ENCODE results near the gene SLC66A1.

Gene SLC66A1

GRCh38 chr1:19325368-19325957, 13.3 kb downstream of the SLC66A1 start:
- Histone ChIP-seq H3K27ac (ENCODE audit: low read depth in 2 of 2, low read length in 2 of 2) (no peak overlapping the region), H3K4me3 (ENCODE audit: low read length in 2 of 2) (no peak overlapping the region), H3K9ac (ENCODE audit: low read depth in 1 of 2, low read length in 2 of 2) (no peak overlapping the region), H3K9me3 (ENCODE audit: control insufficient read depth in 2 of 2, low read length in 2 of 2) (no peaks in the 10 kb centered on the region), H3K27me3 (ENCODE audit: control insufficient read depth in 2 of 2, insufficient read depth in 2 of 2, low read length in 2 of 2) (no peaks in the 10 kb centered on the region), H3K36me3 (ENCODE audit: control insufficient read depth in 2 of 2, insufficient read depth in 2 of 2, low read length in 2 of 2) (peaks cover 24 to 33% of the 10 kb centered on the region in 2 donors), H3K4me1 (ENCODE audit: control insufficient read depth in 2 of 2, insufficient read depth in 2 of 2, low read length in 2 of 2) (peaks cover 0 to 4% of the 10 kb centered on the region in 2 donors)

- Histone ChIP-seq H3K36me3 (ENCODE audit: control insufficient read depth in 2 of 2, insufficient read depth in 2 of 2, low read length in 2 of 2) (peaks cover 23 to 33% of the 10 kb centered on the region in 2 donors), H3K27ac (ENCODE audit: low read depth in 2 of 2, low read length in 2 of 2) (no peak overlapping the region), H3K4me1 (ENCODE audit: control insufficient read depth in 2 of 2, insufficient read depth in 2 of 2, low read length in 2 of 2) (peaks cover 0 to 4% of the 10 kb centered on the region in 2 donors)
These were observed 14.0 kb downstream of the SLC66A1 start for GRCh38 chr1:19325958-19326747.

GRCh38 chr1:19326748-19327065, 14.6 kb downstream of the SLC66A1 start:
- Histone ChIP-seq H3K9me3 (ENCODE audit: control insufficient read depth in 2 of 2, low read length in 2 of 2) (no peaks in the 10 kb centered on the region), H3K27me3 (ENCODE audit: control insufficient read depth in 2 of 2, insufficient read depth in 2 of 2, low read length in 2 of 2) (no peaks in the 10 kb centered on the region), H3K9ac (ENCODE audit: low read depth in 1 of 2, low read length in 2 of 2) (no peak overlapping the region), H3K4me1 (ENCODE audit: control insufficient read depth in 2 of 2, insufficient read depth in 2 of 2, low read length in 2 of 2) (peaks cover 0 to 4% of the 10 kb centered on the region in 2 donors), H3K4me3 (ENCODE audit: low read length in 2 of 2) (no peak overlapping the region), H3K36me3 (ENCODE audit: control insufficient read depth in 2 of 2, insufficient read depth in 2 of 2, low read length in 2 of 2) (peaks cover 22 to 33% of the 10 kb centered on the region in 2 donors), H3K27ac (ENCODE audit: low read depth in 2 of 2, low read length in 2 of 2) (no peak overlapping the region)

More at GRCh38 chr1:19325958-19326747, 14.0 kb downstream of the SLC66A1 start:
- H3K27me3 ChIP-seq (ENCODE audit: control insufficient read depth in 2 of 2, insufficient read depth in 2 of 2, low read length in 2 of 2) = no peaks in the 10 kb centered on the region
- no peaks in the 10 kb centered on the region for H3K9me3 ChIP-seq (ENCODE audit: control insufficient read depth in 2 of 2, low read length in 2 of 2)
- no peak overlapping the region for H3K4me3 ChIP-seq (ENCODE audit: low read length in 2 of 2)
- H3K9ac ChIP-seq (ENCODE audit: low read depth in 1 of 2, low read length in 2 of 2) = no peak overlapping the region

- Histone ChIP-seq H3K36me3 (ENCODE audit: control insufficient read depth in 2 of 2, insufficient read depth in 2 of 2, low read length in 2 of 2) (peaks cover 22 to 30% of the 10 kb centered on the region in 2 donors), H3K27ac (ENCODE audit: low read depth in 2 of 2, low read length in 2 of 2) (no peak overlapping the region), H3K27me3 (ENCODE audit: control insufficient read depth in 2 of 2, insufficient read depth in 2 of 2, low read length in 2 of 2) (no peaks in the 10 kb centered on the region)
These were observed 15.2 kb downstream of the SLC66A1 start for GRCh38 chr1:19327301-19327700.

GRCh38 chr1:19327736-19328135, 15.6 kb downstream of the SLC66A1 start:
- Histone ChIP-seq H3K4me1 (ENCODE audit: control insufficient read depth in 2 of 2, insufficient read depth in 2 of 2, low read length in 2 of 2) (peaks cover 0 to 4% of the 10 kb centered on the region in 2 donors), H3K27me3 (ENCODE audit: control insufficient read depth in 2 of 2, insufficient read depth in 2 of 2, low read length in 2 of 2) (no peaks in the 10 kb centered on the region), H3K4me3 (ENCODE audit: low read length in 2 of 2) (no peak overlapping the region), H3K9ac (ENCODE audit: low read depth in 1 of 2, low read length in 2 of 2) (no peak overlapping the region), H3K36me3 (ENCODE audit: control insufficient read depth in 2 of 2, insufficient read depth in 2 of 2, low read length in 2 of 2) (peaks cover 22 to 30% of the 10 kb centered on the region in 2 donors), H3K9me3 (ENCODE audit: control insufficient read depth in 2 of 2, low read length in 2 of 2) (no peaks in the 10 kb centered on the region), H3K27ac (ENCODE audit: low read depth in 2 of 2, low read length in 2 of 2) (no peak overlapping the region)

More at GRCh38 chr1:19327301-19327700, 15.2 kb downstream of the SLC66A1 start:
- no peaks in the 10 kb centered on the region for H3K9me3 ChIP-seq (ENCODE audit: control insufficient read depth in 2 of 2, low read length in 2 of 2)
- no peak overlapping the region for H3K9ac ChIP-seq (ENCODE audit: low read depth in 1 of 2, low read length in 2 of 2)
- H3K4me3 ChIP-seq (ENCODE audit: low read length in 2 of 2) = no peak overlapping the region
- peaks cover 0 to 4% of the 10 kb centered on the region in 2 donors for H3K4me1 ChIP-seq (ENCODE audit: control insufficient read depth in 2 of 2, insufficient read depth in 2 of 2, low read length in 2 of 2)

- H3K36me3 ChIP-seq (ENCODE audit: control insufficient read depth in 2 of 2, insufficient read depth in 2 of 2, low read length in 2 of 2) = peaks cover 22 to 30% of the 10 kb centered on the region in 2 donors
- H3K9ac ChIP-seq (ENCODE audit: low read depth in 1 of 2, low read length in 2 of 2) = no peak overlapping the region
- no peak overlapping the region for H3K4me3 ChIP-seq (ENCODE audit: low read length in 2 of 2)
- H3K27ac ChIP-seq (ENCODE audit: low read depth in 2 of 2, low read length in 2 of 2) = no peak overlapping the region
- peaks cover 0 to 4% of the 10 kb centered on the region in 2 donors for H3K4me1 ChIP-seq (ENCODE audit: control insufficient read depth in 2 of 2, insufficient read depth in 2 of 2, low read length in 2 of 2)
- H3K27me3 ChIP-seq (ENCODE audit: control insufficient read depth in 2 of 2, insufficient read depth in 2 of 2, low read length in 2 of 2) = no peaks in the 10 kb centered on the region
- no peaks in the 10 kb centered on the region for H3K9me3 ChIP-seq (ENCODE audit: control insufficient read depth in 2 of 2, low read length in 2 of 2)
These were observed 16.4 kb downstream of the SLC66A1 start for GRCh38 chr1:19328486-19328885.

GRCh38 chr1:19329188-19329587, 17.1 kb downstream of the SLC66A1 start:
- H3K4me1 ChIP-seq (ENCODE audit: control insufficient read depth in 2 of 2, insufficient read depth in 2 of 2, low read length in 2 of 2) = peaks cover 0 to 4% of the 10 kb centered on the region in 2 donors
- H3K36me3 ChIP-seq (ENCODE audit: control insufficient read depth in 2 of 2, insufficient read depth in 2 of 2, low read length in 2 of 2) = peaks cover 22 to 26% of the 10 kb centered on the region in 2 donors
- no peak overlapping the region for H3K4me3 ChIP-seq (ENCODE audit: low read length in 2 of 2)
- H3K9me3 ChIP-seq (ENCODE audit: control insufficient read depth in 2 of 2, low read length in 2 of 2) = no peaks in the 10 kb centered on the region
- no peak overlapping the region for H3K9ac ChIP-seq (ENCODE audit: low read depth in 1 of 2, low read length in 2 of 2)
- no peak overlapping the region for H3K27ac ChIP-seq (ENCODE audit: low read depth in 2 of 2, low read length in 2 of 2)
- H3K27me3 ChIP-seq (ENCODE audit: control insufficient read depth in 2 of 2, insufficient read depth in 2 of 2, low read length in 2 of 2) = no peaks in the 10 kb centered on the region

GRCh38 chr1:19329611-19330010, 17.5 kb downstream of the SLC66A1 start:
- Histone ChIP-seq H3K9ac (ENCODE audit: low read depth in 1 of 2, low read length in 2 of 2) (no peak overlapping the region), H3K27me3 (ENCODE audit: control insufficient read depth in 2 of 2, insufficient read depth in 2 of 2, low read length in 2 of 2) (no peaks in the 10 kb centered on the region), H3K27ac (ENCODE audit: low read depth in 2 of 2, low read length in 2 of 2) (no peak overlapping the region), H3K4me1 (ENCODE audit: control insufficient read depth in 2 of 2, insufficient read depth in 2 of 2, low read length in 2 of 2) (peaks cover 0 to 4% of the 10 kb centered on the region in 2 donors), H3K9me3 (ENCODE audit: control insufficient read depth in 2 of 2, low read length in 2 of 2) (no peaks in the 10 kb centered on the region), H3K4me3 (ENCODE audit: low read length in 2 of 2) (no peak overlapping the region), H3K36me3 (ENCODE audit: control insufficient read depth in 2 of 2, insufficient read depth in 2 of 2, low read length in 2 of 2) (peaks cover 22 to 23% of the 10 kb centered on the region in 2 donors)

GRCh38 chr1:19330449-19331135, 18.5 kb downstream of the SLC66A1 start:
- H3K9ac ChIP-seq (ENCODE audit: low read depth in 1 of 2, low read length in 2 of 2) = no peak overlapping the region
- no peak overlapping the region for H3K27ac ChIP-seq (ENCODE audit: low read depth in 2 of 2, low read length in 2 of 2)
- H3K27me3 ChIP-seq (ENCODE audit: control insufficient read depth in 2 of 2, insufficient read depth in 2 of 2, low read length in 2 of 2) = no peaks in the 10 kb centered on the region
- peaks cover 17 to 18% of the 10 kb centered on the region in 2 donors for H3K36me3 ChIP-seq (ENCODE audit: control insufficient read depth in 2 of 2, insufficient read depth in 2 of 2, low read length in 2 of 2)
- H3K4me3 ChIP-seq (ENCODE audit: low read length in 2 of 2) = no peak overlapping the region
- H3K9me3 ChIP-seq (ENCODE audit: control insufficient read depth in 2 of 2, low read length in 2 of 2) = no peaks in the 10 kb centered on the region
- H3K4me1 ChIP-seq (ENCODE audit: control insufficient read depth in 2 of 2, insufficient read depth in 2 of 2, low read length in 2 of 2) = peaks cover 0 to 4% of the 10 kb centered on the region in 2 donors
